Stimulated activated effector memory CD8-positive, alpha-beta T cell treated with anti-CD3 and anti-CD28 coated beads, Interleukin-12 subunit alpha, Interleukin-12 subunit beta, amount 100 ng/mL, for 72 hours (primary cell): ENCODE results near the gene ZNF787.

Experiments
- ATAC-seq: fragments of 150-1000 bp; cut with Tn5 transposase; 2 replicates; pipeline ENCODE4 v1.10.0; 2021
- DNase-seq, 2 donors: peaks; one replicate each; pipeline ENCODE4 v3.0.0; 2021 to 2022; ENCODE audit warnings: low spot score in 2 of 2
- H3K27ac Mint-ChIP-seq: one replicate; pipeline ENCODE4 v1.8.0; 2022; ENCODE audit warnings: mild to moderate bottlenecking, mixed read lengths
- H3K36me3 Mint-ChIP-seq: one replicate; pipeline ENCODE4 v1.8.0; 2022; ENCODE audit warnings: mild to moderate bottlenecking, mixed read lengths
- H3K4me1 Mint-ChIP-seq: one replicate; pipeline ENCODE4 v1.8.0; 2022; ENCODE audit warnings: mixed read lengths
- H3K4me3 Mint-ChIP-seq: one replicate; pipeline ENCODE4 v1.8.0; 2022; ENCODE audit warnings: mild to moderate bottlenecking, mixed read lengths
- H3K9me3 Mint-ChIP-seq: one replicate; pipeline ENCODE4 v1.8.0; 2022; ENCODE audit warnings: mixed read lengths

The ZNF787 gene

DNA sequence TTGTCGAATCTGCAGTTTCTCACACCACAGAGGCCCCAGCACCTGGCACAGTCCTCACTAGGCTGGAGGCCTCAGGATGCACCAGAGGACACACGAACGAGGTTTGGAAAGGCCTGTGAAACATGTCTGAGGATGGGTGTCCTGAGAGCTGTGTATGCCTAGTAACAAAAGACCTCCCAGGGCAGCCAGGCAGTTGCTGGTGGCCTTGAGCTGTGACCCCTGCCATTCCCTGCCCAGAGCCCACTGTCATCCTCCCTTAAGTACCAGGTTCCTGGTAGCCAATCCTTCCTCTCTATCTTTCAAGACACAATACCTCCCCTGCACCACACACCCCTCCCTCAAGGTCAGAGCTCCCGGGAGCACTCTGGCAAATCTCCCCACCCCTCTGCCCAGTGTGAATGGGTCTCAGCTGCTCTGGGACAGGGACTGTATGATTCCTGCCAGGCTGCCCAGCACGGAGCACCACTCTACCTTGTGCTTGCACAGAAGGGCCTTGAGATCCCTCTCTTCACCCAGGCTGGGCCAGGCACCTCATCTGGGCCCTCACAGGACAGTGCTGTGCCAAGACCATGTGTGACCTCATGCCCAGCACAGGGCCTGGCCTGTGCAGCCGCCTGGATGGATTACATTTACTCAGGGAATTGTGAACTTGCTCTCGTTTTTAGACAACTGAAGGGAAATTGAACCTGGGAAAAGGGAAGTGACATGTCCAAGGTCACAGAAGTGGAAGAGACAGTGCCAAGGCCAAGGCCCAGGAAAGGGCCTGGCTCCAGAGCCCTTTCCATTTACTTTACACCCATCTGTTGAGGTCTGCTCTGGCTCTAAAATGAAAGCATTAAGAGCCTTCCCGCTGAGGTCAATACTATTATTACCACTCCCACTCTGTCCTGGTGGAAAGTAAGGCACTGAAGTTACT lies 2.2 kb downstream of the ZNF787 start:
- Mint-ChIP-seq H3K4me3 (peak overlapping the region; percentile 83), H3K9me3 (no peaks in the 10 kb centered on the region), H3K27ac (peak overlapping the region; percentile 98), H3K4me1 (peaks cover 51% of the 10 kb centered on the region), H3K36me3 (peaks cover 41% of the 10 kb centered on the region)
- DNase-seq (no peak), ATAC-seq (no peak)

DNA sequence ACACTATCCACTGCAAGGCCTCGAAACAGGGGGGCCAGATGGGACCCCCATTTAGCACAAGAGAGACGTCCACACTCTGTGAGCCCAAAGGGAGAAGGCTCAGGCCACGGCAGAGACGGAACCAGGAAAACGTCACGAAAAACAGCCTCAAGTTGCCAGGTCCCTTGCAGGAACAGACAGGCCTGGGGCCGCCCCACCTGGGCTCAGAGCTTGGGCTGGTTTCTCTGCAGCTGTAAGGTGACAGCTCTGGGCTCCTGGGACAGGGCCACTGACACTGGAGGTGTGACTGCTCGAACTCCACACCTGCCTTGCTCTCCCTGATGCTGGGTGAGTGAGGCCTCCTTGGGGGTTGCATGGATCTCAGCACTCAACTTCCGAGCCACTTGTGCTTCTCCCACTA lies 3.2 kb downstream of the ZNF787 start:
- H3K27ac Mint-ChIP-seq, result peak overlapping the region; percentile 8
- peaks cover 45% of the 10 kb centered on the region for H3K36me3 Mint-ChIP-seq
- DNase-seq (no peak), ATAC-seq (no peak)
- no peaks in the 10 kb centered on the region for H3K9me3 Mint-ChIP-seq
- no peak overlapping the region for H3K4me3 Mint-ChIP-seq
- H3K4me1 Mint-ChIP-seq, result peaks cover 61% of the 10 kb centered on the region

DNA sequence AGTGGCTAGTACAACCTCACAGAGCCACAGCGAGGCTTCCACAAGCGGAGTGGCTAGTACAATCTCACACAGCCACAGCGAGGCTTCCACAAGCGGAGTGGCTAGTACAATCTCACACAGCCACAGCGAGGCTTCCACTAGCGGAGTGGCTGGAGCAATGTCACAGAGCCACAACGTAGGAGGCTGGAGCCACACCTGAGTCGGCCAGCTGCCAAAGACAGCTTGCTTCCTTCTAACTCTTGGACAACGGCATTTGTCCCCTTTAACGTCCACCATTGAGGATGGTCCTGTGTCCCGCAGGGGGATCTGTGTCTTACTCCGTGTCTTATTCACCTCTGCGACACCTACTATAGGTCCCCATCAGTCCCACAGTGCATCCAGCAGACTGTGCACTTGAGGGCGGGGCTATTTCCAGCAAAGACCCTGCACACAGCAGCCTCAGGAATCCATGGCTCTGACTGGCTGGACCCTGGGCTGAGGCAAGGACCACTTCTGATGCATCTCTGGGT lies 3.7 kb downstream of the ZNF787 start:
- DNase-seq (no peak), ATAC-seq (no peak)
- H3K4me3 Mint-ChIP-seq, result no peak overlapping the region
- H3K27ac Mint-ChIP-seq, result peak overlapping the region; percentile 8
- peaks cover 65% of the 10 kb centered on the region for H3K4me1 Mint-ChIP-seq
- peaks cover 46% of the 10 kb centered on the region for H3K36me3 Mint-ChIP-seq
- H3K9me3 Mint-ChIP-seq, result no peaks in the 10 kb centered on the region

DNA sequence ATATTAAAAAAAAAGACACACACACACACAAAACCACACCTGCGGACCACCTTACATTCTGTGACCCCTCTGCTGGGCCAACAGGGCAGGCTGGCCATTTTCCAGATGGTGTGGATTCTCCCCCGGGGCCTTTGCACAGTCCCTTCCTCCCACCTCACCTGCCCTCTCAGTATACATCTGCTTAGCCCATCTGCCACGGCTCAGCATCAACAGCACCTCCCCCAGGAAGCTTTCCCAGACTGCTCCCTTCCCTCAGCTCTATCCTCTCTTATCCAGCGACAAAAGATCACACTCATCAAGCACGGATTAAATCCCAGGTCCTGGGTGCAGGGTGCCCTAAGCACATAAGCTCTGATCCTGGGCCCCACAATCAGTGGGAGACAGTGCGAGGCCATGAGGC lies 4.5 kb downstream of the ZNF787 start:
- DNase-seq, result no peak
- Mint-ChIP-seq H3K36me3 (peaks cover 44% of the 10 kb centered on the region), H3K4me1 (peaks cover 73% of the 10 kb centered on the region), H3K9me3 (no peaks in the 10 kb centered on the region), H3K4me3 (no peak overlapping the region), H3K27ac (peak overlapping the region; percentile 60)
- no peak for ATAC-seq

DNA sequence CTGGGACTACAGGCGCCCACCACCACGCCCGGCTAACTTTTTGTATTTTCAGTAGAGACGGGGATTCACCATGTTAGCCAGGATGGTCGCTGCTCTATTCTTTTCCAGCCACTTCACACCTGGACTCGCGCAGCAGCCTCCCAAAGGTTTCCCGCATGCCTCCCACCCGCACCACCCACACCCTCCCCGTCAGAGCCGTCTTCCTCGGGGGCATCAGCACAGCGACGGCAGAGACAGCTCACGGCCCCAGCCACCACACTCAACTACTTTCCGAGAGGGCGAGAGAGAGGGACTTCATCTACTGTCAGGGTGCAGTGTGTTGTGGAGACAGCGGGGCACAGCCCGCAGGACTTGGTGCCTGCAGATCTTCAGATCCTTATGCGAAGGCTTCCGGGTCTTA lies 5.6 kb downstream of the ZNF787 start:
- ATAC-seq (no peak), DNase-seq (no peak)
- Mint-ChIP-seq H3K27ac (no peak overlapping the region), H3K9me3 (no peaks in the 10 kb centered on the region), H3K36me3 (peaks cover 34% of the 10 kb centered on the region), H3K4me1 (peaks cover 75% of the 10 kb centered on the region), H3K4me3 (no peak overlapping the region)

DNA sequence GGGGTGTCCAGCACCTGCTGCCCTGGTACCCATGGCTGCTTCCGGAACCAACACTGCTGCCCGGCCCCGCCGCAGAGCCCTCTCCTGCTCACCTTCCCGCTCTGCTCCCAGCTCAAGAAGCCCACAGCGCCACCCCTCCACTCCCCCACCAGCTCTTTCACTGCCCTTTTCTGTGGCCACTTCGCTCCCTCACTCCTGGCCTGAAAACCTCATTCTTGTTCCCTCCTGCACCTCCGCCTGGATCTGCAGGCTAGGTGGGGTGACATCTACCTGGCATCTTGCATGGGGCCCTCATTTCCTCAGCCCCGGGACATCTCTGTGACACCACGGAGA lies 6.4 kb downstream of the ZNF787 start:
- peak overlapping the region; percentile 3 for H3K4me3 Mint-ChIP-seq

DNA sequence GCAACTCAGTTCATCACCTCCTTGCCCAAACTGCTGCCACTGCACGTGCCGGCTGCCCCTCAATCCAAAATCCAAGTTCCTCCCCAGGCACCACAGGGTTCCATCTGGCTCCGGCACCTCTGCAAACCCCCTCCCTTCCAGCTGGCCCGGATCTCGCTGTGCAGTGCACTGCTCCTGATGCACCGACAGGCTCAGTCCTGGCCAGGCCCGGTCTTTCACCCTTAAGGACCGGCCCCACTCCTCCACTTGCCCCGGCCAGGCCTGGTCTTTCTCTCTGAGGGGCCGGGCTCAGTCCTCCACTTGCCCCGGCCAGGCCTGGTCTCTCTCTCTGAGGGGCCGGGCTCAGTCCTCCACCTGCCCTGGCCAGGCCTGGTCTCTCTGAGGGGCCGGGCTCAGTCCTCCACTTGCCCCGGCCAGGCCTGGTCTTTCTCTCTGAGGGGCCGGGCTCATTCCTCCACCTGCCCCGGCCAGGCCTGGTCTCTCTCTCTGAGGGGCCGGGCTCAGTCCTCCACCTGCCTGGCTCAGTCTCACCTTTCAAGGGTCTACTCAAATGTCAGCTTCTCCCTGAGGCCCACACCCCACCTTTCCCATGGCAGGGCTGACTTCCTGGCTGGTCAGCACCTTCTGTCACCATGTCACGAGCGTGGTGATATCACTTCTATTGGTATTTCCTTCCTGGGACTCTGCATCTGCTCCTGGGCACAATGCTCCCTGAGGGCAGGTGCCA lies 6.9 kb downstream of the ZNF787 start:
- Mint-ChIP-seq H3K36me3 (peaks cover 24% of the 10 kb centered on the region), H3K27ac (peak overlapping the region; percentile 87), H3K9me3 (no peaks in the 10 kb centered on the region), H3K4me1 (peaks cover 62% of the 10 kb centered on the region), H3K4me3 (peak overlapping the region; percentile 3)
- DNase-seq (no peak), ATAC-seq (no peak)

More for the DNA sequence above, 6.4 kb downstream of the ZNF787 start:
- Mint-ChIP-seq H3K4me1 (peaks cover 68% of the 10 kb centered on the region), H3K27ac (peak overlapping the region; percentile 87), H3K9me3 (no peaks in the 10 kb centered on the region), H3K36me3 (peaks cover 29% of the 10 kb centered on the region)
- DNase-seq (no peak), ATAC-seq (no peak)

DNA sequence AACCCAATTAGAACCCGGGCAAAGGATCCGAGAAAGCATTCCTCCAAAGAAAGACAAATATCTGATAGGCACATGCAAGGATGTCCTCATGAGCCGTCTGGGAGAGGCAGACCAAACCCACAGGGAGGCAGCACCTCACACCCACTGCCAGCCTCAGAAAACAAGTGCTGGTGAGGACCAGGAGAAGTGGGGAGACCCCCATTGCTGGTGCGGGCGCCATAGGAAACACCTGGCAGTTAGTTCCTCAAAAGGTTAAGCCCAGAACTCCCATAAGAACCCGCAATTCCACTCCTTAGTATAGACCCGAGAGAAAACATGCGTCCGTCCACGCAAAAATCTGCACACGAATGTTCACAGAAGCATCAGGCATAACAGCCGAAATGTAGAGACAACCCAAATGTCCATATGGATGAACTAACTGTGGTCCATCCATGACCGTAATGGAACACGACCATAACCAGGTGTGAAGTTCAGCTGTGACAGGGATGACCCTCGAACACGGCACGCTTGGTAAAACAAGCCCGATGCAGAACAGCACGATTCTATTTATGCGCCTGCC lies 7.9 kb downstream of the ZNF787 start:
- H3K27ac Mint-ChIP-seq, result peak overlapping the region; percentile 70
- ATAC-seq (no peak), DNase-seq (no peak)
- no peaks in the 10 kb centered on the region for H3K9me3 Mint-ChIP-seq
- peaks cover 59% of the 10 kb centered on the region for H3K4me1 Mint-ChIP-seq
- H3K4me3 Mint-ChIP-seq, result no peak overlapping the region
- H3K36me3 Mint-ChIP-seq, result peaks cover 23% of the 10 kb centered on the region

DNA sequence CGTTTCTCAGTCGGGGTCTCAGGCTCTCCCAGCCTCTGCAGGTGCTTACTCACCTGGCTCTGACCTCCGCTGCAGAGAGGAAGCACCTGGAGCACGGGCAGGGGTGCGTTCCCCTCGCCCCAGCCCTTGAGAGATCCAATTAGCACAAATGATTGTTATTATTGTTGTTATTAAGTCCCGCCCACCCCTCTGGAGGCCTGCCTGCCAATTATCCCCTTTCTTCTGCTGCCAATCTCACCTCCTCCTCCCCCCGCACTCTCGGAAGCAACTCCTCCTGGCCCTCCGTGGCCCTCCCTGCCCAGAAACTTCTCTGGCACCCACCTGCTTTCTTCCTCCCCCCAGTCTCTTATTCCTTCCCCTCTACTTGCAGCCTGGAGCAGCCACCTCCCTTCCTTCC lies 8.8 kb downstream of the ZNF787 start:
- Mint-ChIP-seq H3K4me1 (peaks cover 55% of the 10 kb centered on the region), H3K9me3 (no peaks in the 10 kb centered on the region), H3K27ac (peak overlapping the region; percentile 70), H3K36me3 (peaks cover 26% of the 10 kb centered on the region), H3K4me3 (peak overlapping the region; percentile 27)
- DNase-seq (no peak), ATAC-seq (no peak)

DNA sequence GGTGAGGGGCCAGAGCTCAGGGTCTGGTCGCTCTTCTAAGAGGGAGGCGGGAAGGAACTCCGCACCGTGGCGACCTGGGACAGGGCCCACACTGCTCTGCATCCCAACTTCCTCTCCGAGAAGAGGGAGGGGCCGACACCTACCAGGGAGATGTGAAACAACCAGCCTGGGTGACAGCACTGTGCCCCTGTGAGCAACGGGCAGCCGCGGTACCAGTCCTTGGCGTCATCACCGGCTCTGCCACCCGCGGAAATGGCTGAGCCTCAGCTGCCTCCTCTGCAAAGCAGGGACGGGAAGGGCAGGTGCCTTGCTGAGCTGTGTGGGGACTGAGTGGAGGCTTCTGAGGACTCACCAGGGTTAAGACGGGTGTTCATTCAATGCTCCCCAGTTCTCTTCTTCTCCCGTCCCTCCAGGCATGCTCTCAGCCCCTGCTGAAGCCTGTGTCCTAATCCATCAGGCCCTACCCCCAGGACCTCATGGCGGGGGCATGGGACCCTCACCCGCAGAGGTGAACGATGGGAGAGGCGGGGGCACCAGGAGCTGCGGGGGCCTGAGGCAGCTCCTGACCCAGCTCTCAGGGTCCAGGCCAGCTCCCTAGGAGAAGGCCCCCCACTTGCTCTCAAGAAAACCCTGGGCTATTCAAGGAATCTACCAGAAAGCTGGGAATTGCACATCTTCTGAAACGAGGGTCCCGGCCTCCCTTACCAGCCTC lies 9.3 kb downstream of the ZNF787 start:
- H3K36me3 Mint-ChIP-seq, result peaks cover 30% of the 10 kb centered on the region
- no peaks in the 10 kb centered on the region for H3K9me3 Mint-ChIP-seq
- H3K27ac Mint-ChIP-seq, result peak overlapping the region; percentile 70
- DNase-seq (no peak), ATAC-seq (peak; percentile 84)
- peaks cover 59% of the 10 kb centered on the region for H3K4me1 Mint-ChIP-seq
- peak overlapping the region; percentile 27 for H3K4me3 Mint-ChIP-seq

DNA sequence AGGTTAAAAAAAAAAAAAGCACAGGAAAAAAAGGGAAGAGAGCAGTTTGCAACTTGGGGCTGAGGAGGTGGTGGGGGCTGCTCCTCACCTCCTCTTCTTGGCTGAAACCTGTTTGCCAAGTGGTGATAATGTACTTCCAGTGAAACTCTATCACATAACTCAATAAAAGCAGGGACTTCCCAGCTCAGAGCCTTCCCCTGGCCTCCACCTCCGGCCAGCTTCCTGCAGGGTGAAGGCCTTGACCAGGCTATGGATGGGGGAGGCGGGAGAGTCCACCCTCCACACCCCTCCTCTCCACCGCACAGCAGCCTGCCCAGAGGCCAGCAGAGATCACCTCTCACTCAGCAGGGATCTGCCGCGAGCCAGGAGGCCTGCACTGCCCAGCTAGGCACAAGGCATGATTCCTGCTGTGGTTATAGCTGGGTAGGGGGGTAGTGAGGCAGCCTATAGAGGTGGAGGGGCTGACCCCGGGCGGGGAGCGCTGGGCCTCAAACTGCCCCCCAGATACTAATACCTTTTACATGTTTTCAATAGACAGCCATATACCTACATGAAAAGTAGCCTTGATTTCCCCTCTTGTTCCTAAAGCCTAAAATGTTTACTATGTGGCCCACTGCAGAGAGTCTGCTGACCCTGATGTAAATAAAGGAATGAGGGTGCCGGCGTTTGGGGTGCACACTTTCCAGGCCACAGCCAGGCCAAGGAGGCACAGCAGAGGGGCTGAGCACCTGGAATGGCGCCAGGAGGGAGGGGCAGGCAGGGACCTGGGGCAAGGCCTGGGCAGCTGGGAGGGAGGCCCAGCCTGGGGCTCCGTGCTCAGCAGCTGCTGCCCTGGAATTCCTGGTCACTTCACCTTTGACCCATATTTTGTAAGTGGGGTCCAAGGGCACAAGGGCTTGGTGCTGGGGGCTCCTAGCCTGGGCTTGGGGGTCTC lies 10.3 kb downstream of the ZNF787 start:
- Mint-ChIP-seq H3K36me3 (peaks cover 29% of the 10 kb centered on the region), H3K9me3 (no peaks in the 10 kb centered on the region), H3K4me3 (no peak overlapping the region), H3K4me1 (peaks cover 64% of the 10 kb centered on the region), H3K27ac (no peak overlapping the region)
- DNase-seq (no peak), ATAC-seq (no peak)

DNA sequence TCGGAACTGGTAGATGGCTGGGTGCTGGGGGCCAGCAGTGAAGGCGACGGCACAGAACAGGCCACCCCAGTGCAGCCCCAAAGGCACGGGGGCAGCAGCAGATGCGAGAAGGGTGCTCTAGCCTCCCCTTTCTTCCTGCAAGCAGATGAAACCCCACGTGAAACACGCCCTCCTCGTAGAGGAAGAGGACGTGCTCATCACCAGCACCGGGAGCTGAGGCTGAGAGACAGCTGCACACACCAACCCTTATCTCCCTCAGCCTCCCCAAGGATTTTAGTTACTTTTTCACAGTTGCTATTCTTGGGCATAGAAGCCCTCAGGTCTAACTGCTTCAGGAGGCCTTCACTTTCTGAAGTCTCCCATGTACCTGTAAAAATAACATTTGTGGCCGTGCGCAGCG lies 11.9 kb downstream of the ZNF787 start:
- ATAC-seq (no peak), DNase-seq (no peak)
- Mint-ChIP-seq H3K27ac (no peak overlapping the region), H3K4me3 (no peak overlapping the region), H3K9me3 (no peaks in the 10 kb centered on the region), H3K4me1 (peaks cover 65% of the 10 kb centered on the region), H3K36me3 (peaks cover 18% of the 10 kb centered on the region)

DNA sequence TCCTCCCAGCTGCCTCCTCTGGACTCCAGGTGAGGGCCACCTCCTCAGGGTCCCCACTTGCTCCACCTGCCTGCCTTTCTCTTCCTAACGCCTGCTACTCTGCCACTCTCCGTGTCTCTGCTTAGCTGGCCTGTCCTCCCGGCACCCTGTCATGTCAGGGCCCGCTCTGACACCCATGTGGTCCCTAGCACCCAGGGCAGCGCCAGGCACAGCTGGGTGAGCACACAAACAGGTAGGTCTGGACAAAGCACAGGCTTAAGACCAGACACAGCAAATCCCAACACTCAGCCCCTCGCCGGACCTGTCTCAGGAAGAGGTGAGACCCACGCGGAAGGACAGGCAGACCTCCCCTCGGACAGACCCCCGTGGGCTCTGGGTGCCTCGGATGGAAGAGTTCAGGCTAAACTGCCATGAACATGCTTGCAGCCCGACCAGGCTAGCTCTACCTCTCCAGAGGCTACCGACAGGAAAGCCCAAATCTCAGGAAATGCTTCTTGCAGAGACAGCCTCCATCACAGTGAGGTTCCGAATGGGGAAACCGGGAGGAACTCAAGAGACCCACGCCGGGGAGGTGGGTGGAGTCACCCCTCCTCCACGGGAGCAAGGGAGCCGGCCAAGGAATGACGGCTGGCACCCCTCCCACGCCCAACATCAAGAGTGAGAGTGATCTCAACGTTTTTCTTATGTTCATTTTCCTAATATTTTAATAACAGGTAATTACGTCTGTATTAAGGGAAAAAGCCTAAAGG lies 12.5 kb downstream of the ZNF787 start:
- DNase-seq, result no peak
- H3K9me3 Mint-ChIP-seq, result no peaks in the 10 kb centered on the region
- peaks cover 18% of the 10 kb centered on the region for H3K36me3 Mint-ChIP-seq
- peaks cover 59% of the 10 kb centered on the region for H3K4me1 Mint-ChIP-seq
- ATAC-seq, result no peak
- H3K27ac Mint-ChIP-seq, result peak overlapping the region; percentile 79
- H3K4me3 Mint-ChIP-seq, result no peak overlapping the region
